ENCODE data around the gene HNRNPL.
"Not testable (repeated sequence)": the region's sequence is repeated elsewhere in the genome, so short reads cannot be mapped to it uniquely, and the experiment has no call there.

HNRNPL gene

GRCh38 chr19:38849860-38850435, at the start of gene HNRNPL:
Gene HNRNPL (minus strand): TSS chr19:38849986. CDS start chr19:38849966, 20 bp downstream.
- DNase-seq (ENCODE audit: low read depth in 2 of 3, low spot score in 2 of 3): peak; percentile 95 to 97 (median 97)

GRCh38 chr19:38898788-38899446, 49.1 kb upstream of the HNRNPL start:
- DNase-seq (ENCODE audit: low read depth in 2 of 3, low spot score in 2 of 3): no peak

- DNase-seq (ENCODE audit: low read depth in 2 of 3, low spot score in 2 of 3): no peak
Measured at GRCh38 chr19:38894968-38895367, 45.2 kb upstream of the HNRNPL start.

GRCh38 chr19:38893341-38893771, 43.6 kb upstream of the HNRNPL start:
- DNase-seq (ENCODE audit: low read depth in 2 of 3, low spot score in 2 of 3): no peak

- no peak for DNase-seq (ENCODE audit: low read depth in 2 of 3, low spot score in 2 of 3)
Measured at GRCh38 chr19:38892841-38893240, 43.1 kb upstream of the HNRNPL start.

- no peak for DNase-seq (ENCODE audit: low read depth in 2 of 3, low spot score in 2 of 3)
Measured at GRCh38 chr19:38891771-38892170, 42.0 kb upstream of the HNRNPL start.

GRCh38 chr19:38890686-38891085, 40.9 kb upstream of the HNRNPL start:
- no peak for DNase-seq (ENCODE audit: low read depth in 2 of 3, low spot score in 2 of 3)

GRCh38 chr19:38889803-38890202, 40.0 kb upstream of the HNRNPL start:
- no peak for DNase-seq (ENCODE audit: low read depth in 2 of 3, low spot score in 2 of 3)

GRCh38 chr19:38888876-38889275, 39.1 kb upstream of the HNRNPL start:
- DNase-seq (ENCODE audit: low read depth in 2 of 3, low spot score in 2 of 3): no peak

GRCh38 chr19:38884691-38885090, 34.9 kb upstream of the HNRNPL start:
- DNase-seq (ENCODE audit: low read depth in 2 of 3, low spot score in 2 of 3): not testable (repeated sequence)

GRCh38 chr19:38883286-38883685, 33.5 kb upstream of the HNRNPL start:
- DNase-seq (ENCODE audit: low read depth in 2 of 3, low spot score in 2 of 3): no peak

- DNase-seq (ENCODE audit: low read depth in 2 of 3, low spot score in 2 of 3): no peak
Measured at GRCh38 chr19:38880882-38881609, 31.3 kb upstream of the HNRNPL start.

GRCh38 chr19:38880076-38880881, 30.5 kb upstream of the HNRNPL start:
- DNase-seq (ENCODE audit: low read depth in 2 of 3, low spot score in 2 of 3): no peak

GRCh38 chr19:38879400-38879751, 29.6 kb upstream of the HNRNPL start:
- no peak for DNase-seq (ENCODE audit: low read depth in 2 of 3, low spot score in 2 of 3)

GRCh38 chr19:38878575-38879399, 29.0 kb upstream of the HNRNPL start:
- DNase-seq (ENCODE audit: low read depth in 2 of 3, low spot score in 2 of 3): no peak

- DNase-seq (ENCODE audit: low read depth in 2 of 3, low spot score in 2 of 3): no peak
Measured at GRCh38 chr19:38877781-38878574, 28.2 kb upstream of the HNRNPL start, which contains the start of gene RINL. Gene RINL (minus strand): TSS chr19:38878275. CDS start chr19:38876742, 1,533 bp downstream.

- DNase-seq (ENCODE audit: low read depth in 2 of 3, low spot score in 2 of 3): no peak
Measured at GRCh38 chr19:38875656-38876395, 26.0 kb upstream of the HNRNPL start.

- DNase-seq (ENCODE audit: low read depth in 2 of 3, low spot score in 2 of 3): not testable (repeated sequence)
Measured at GRCh38 chr19:38873400-38873799, 23.6 kb upstream of the HNRNPL start.

GRCh38 chr19:38870612-38871011, 20.8 kb upstream of the HNRNPL start:
- no peak for DNase-seq (ENCODE audit: low read depth in 2 of 3, low spot score in 2 of 3)
